SKM-1 treated with dmso at 0.1 percent for 144 hours (cell line): Measurements from ENCODE around the gene PPP1R9A.

Experiments used
- DNase-seq: peaks from one replicate; lab custom pipeline; 2025; ENCODE audit not compliant: unreplicated experiment; lab: John Stamatoyannopoulos, UW

Gene PPP1R9A

GRCh38 chr7:95026421-95027072 is 119.2 kb downstream of the PPP1R9A start:
- no peak for DNase-seq

- no peak for DNase-seq
These were observed 120.0 kb downstream of the PPP1R9A start for GRCh38 chr7:95027234-95027872.

- DNase-seq, result no peak
These were observed 121.3 kb downstream of the PPP1R9A start for GRCh38 chr7:95028683-95029082.

- DNase-seq, result no peak
These were observed 127.9 kb downstream of the PPP1R9A start for GRCh38 chr7:95035295-95035694.

GRCh38 chr7:95041031-95041430 is 133.6 kb downstream of the PPP1R9A start:
- no peak for DNase-seq

DNA sequence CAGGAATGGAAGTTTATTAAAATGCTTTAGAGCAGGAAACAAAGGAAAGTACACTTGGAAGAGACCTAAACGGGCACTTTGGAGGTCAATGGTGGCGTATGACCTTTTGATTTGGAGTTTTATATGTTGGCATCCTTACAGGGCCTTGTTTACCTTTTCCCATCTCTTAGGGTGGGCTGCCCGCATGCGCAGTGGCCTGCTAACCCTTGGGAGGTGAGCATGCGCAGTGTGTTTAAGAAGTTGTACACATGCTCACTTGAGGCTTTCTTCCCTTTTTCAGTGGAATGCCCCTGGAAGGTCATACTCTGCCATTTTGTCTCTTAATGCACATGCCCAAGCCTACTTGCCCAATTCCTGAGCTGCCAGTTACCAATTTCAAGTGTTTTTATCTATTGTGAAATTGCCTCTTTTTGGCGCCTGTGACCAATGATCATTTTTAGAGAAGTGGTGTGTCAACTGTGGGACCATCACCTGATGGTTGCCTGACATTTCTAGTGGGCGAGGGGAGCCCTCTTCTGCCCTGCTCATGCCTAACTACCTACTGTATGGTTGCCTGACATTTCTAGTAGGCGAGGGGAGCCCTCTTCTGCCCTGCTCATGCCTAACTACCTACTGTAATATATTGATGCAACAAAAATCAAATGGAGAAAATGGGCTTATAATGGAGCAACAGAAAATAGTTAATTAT is 138.0 kb downstream of the PPP1R9A start:
- DNase-seq, result no peak

- DNase-seq, result no peak
These were observed 139.3 kb downstream of the PPP1R9A start for GRCh38 chr7:95046494-95047240.

DNA sequence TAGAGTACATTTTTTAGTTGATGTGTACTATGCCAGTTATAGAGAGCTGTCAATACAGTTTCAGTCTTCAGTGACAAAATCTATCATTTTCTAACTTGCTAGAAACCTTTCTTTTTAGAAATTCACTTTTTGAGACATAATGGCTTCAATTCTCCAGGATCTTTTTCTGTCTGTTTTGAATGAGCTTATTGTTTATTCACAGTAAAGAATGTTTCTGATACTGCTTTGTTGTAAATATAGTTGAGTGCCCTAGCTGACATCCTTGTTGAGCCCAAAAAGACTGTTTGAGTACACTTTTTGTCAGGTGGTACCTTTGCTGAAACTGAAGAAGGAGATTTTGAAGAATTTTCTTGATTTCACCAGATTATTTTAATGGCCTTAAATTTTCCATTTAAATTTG is 139.9 kb downstream of the PPP1R9A start:
- no peak for DNase-seq

DNA sequence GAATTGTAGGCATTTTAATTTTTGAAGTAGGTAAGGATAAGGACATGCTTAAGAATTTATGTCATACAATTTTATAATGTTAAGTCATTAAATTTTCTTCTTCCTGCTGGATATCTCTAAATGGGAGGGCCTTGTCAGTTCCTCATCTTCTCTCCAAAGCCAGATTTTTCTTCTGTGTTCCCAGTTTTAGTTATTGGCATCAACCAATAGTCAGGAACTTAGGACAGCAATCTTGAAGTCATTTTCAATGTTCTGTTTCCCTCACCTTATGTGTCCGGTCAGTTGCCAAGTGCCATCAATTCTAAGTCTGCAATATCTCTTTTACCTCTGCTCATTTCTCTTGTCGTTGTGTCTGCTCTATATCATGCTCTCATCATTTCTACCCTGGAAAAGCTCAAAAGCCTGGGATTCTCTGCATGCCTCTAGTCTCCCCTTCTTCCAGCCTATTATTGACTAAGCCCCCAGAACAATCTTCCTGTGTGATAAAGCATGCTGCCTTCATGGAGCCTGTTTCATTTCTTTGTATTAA is 145.2 kb downstream of the PPP1R9A start:
- no peak for DNase-seq

- no peak for DNase-seq
These were observed 147.0 kb downstream of the PPP1R9A start for GRCh38 chr7:95054386-95054785.

DNA sequence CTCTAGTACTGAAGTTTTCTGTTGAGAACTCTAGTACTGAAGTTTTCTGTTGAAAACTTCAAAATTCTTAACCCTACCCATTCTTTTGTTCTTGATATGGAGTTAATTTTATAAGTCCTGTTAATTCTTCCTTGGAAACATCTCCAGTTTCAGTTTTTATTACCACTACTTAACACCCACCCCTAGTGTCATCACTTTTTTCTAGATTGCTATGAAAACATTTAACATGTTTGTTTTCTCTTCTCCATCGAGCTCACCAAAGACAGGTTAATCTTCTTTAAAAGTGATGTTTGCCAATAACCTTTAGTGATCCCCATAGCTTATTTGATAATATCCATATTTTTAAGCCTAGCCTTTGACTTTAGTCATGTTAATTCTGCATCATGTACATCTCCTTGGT is 147.9 kb downstream of the PPP1R9A start:
- DNase-seq, result no peak

GRCh38 chr7:95056107-95056739 is 148.8 kb downstream of the PPP1R9A start:
- DNase-seq, result no peak

DNA sequence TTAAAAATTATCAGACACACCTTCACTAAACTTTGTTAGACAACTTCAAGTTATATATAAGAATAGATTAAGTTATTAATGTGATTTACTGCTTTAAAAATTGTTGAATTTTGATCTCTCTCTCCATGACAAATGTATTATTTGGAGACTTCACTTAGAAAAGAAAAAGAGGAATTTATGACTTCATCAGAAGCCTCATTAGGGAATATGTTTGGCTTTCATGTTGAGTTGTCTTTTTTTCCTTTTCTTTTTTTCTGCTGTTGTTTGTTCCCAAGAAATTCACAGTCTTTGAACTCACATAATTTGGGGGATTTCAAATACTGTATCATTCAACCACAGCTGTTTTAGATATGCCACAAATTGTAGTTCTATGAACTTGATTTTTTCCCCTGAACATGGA is 149.5 kb downstream of the PPP1R9A start:
- DNase-seq, result no peak

DNA sequence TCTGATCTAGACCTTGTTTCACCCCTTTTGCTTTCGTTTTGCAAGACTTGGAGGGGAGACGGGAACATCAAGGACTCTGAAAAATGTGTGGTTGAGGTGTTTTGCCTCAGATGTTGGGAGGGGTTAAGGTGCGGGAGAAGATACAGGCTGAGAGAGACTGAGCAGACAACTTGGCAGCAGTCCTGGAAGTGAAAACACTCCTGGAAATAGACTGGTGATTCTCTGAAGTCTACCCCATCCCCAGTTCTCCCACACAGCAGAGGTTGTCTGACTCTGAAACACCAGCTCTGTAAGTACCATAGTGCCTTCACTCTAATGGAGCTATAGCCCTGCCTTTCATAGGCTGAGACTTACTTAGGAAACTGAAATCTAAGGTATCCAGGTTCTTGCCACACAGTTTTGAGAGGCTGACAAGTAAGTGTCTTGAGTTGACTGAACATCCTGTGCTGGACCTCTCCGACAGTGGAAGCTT is 152.5 kb downstream of the PPP1R9A start:
- DNase-seq, result no peak

DNA sequence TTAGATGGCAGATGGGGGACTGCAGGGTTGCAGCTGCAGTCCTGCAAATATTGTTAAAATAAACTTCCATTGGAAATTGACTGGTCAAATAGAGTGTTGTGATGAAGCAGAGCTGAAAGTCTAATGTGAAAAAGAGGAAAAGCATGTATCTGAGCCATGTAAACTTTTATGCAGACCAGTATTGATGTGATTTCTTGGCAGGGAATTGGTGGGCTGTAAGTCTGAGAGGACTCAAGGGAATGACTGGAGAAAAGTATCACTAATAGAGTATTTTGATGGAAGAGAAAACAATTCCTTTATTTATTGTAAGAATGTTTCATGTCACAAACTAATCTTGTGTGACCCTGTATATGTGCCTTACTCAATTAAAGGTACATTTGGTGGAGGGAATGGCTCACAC is 155.5 kb downstream of the PPP1R9A start:
- DNase-seq, result no peak

GRCh38 chr7:95066737-95067530 is 159.5 kb downstream of the PPP1R9A start:
- no peak for DNase-seq

DNA sequence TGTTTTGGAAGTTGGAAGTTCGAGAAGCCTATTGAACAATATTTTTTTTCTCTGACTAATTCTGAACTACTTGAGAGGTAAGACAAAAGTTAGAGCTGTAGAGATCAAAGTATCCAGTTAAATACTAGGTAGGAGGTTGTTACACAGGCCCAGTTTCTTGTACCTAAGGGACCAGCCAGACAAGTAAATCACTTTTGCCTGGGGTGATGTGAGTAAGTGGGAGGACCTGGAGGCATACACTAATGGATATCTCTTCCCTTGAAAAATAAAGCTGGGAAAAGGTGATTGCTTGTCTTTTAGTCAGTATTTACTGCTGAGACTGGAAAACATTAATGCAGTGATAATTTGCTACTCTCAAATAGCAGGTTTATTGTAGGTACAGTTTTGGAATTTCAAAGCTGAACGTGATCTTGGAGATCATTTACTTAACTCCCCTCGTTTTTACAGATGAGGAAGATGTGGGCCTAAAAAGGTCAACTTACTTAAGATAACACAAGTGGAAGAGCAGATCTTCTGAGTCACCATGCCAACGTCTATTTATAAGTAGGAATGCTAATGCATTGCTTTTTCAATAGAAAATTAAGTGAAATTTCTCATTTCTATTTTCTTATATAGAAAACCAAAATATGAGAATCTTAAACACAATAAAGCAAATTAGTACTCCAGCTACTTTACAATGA is 181.3 kb downstream of the PPP1R9A start:
- DNase-seq, result no peak

- DNase-seq, result no peak
These were observed 182.3 kb downstream of the PPP1R9A start for GRCh38 chr7:95089414-95090315.
